Frontal cortex (tissue), 4 donors: ENCODE measurements around the gene DNAI2. TPM values are rescaled to one million over a fixed set of nuclear protein-coding genes. Genes with fewer than 3 reads are reported as not detected.
A peak's percentile ranks its signal among the peaks of the same experiment; 100 is the strongest.

Experiments used
- DNase-seq, 2 donors: peaks; one replicate each; pipeline ENCODE4 v3.0.0; 2012; ENCODE audit warnings: low spot score in 2 of 2
- FAIRE-seq: peaks from 2 replicates; lab custom pipeline; 2012; peaks lifted over from hg19 to GRCh38; lab: Jason Lieb, UNC
- total RNA-seq: library from RNA; depleted of rRNA; stranded (reverse); fragments of >200 nt; gene quantifications from one replicate; pipeline ENCODE4 v1.2.3, GENCODE V29; 2014
- donor health status: control.
- donor health status: control.
- donor health status: control.

DNAI2 gene
- total RNA-seq, 1 donor from 2014 or later, result not detected

- no peak for DNase-seq
Measured at GRCh38 chr17:74351552-74352210, 77.6 kb downstream of the DNAI2 start.

GRCh38 chr17:74353446-74354060 is 79.5 kb downstream of the DNAI2 start:
- FAIRE-seq (no peak), DNase-seq (no peak)

More at GRCh38 chr17:74351552-74352210, 77.6 kb downstream of the DNAI2 start:
- no peak for FAIRE-seq

GRCh38 chr17:74354123-74354522 is 80.1 kb downstream of the DNAI2 start:
- no peak for FAIRE-seq
- DNase-seq, result peak in 1 of 2 donors; percentile 69

- DNase-seq (no peak), FAIRE-seq (no peak)
Measured at GRCh38 chr17:74354561-74354960, 80.5 kb downstream of the DNAI2 start.

GRCh38 chr17:74355065-74355464 is 81.0 kb downstream of the DNAI2 start:
- DNase-seq, result no peak
- no peak for FAIRE-seq

- FAIRE-seq (no peak), DNase-seq (no peak)
Measured at GRCh38 chr17:74356646-74357465, 82.8 kb downstream of the DNAI2 start.

GRCh38 chr17:74357466-74357809 is 83.4 kb downstream of the DNAI2 start:
- DNase-seq, result no peak
- FAIRE-seq, result no peak

- FAIRE-seq (no peak), DNase-seq (no peak)
Measured at GRCh38 chr17:74358697-74359096, 84.7 kb downstream of the DNAI2 start.

- FAIRE-seq (no peak), DNase-seq (no peak)
Measured at GRCh38 chr17:74359916-74360315, 85.9 kb downstream of the DNAI2 start.

GRCh38 chr17:74360899-74361229 is 86.8 kb downstream of the DNAI2 start:
- DNase-seq (no peak), FAIRE-seq (no peak)

- no peak for FAIRE-seq
- peak; percentile 80 for DNase-seq
Measured at GRCh38 chr17:74361230-74362068, 87.4 kb downstream of the DNAI2 start, which contains the start of gene BTBD17. BTBD17 (minus strand) TSS chr17:74361868; CDS start chr17:74361819, 49 bp downstream.

- no peak for DNase-seq
Measured at GRCh38 chr17:74362069-74362405, 88.0 kb downstream of the DNAI2 start.

GRCh38 chr17:74362810-74363498 is 88.9 kb downstream of the DNAI2 start:
- DNase-seq (no peak), FAIRE-seq (no peak)

More at GRCh38 chr17:74362069-74362405, 88.0 kb downstream of the DNAI2 start:
- no peak for FAIRE-seq

Other genes starting within 250 kb of the DNAI2 start
- 2,904 TPM for gene RPL38, start 70.6 kb upstream of the DNAI2 start, total RNA-seq
- gene TTYH2, start 60.7 kb upstream of the DNAI2 start, total RNA-seq, result 14.7 TPM
- not detected for gene KIF19, start 52.0 kb downstream of the DNAI2 start, total RNA-seq
- gene BTBD17, start 87.6 kb downstream of the DNAI2 start, total RNA-seq, result 5.3 TPM
- not detected for gene GPR142, start 93.3 kb downstream of the DNAI2 start, total RNA-seq
- gene GPRC5C, start 157.9 kb downstream of the DNAI2 start, total RNA-seq, result 5.3 TPM
- gene CD300A, start 192.4 kb downstream of the DNAI2 start, total RNA-seq, result 2.4 TPM